ENCODE measurements around the gene LSAMP. TPM values are rescaled to one million over a fixed set of nuclear protein-coding genes. Genes with fewer than 3 reads are reported as not detected.

LSAMP gene
- total and polyA plus RNA-seq, 2 of the 13 experiments (the other 11 are each of a cell fraction or from before 2014, with no cell fraction given), result not detected

DNA sequence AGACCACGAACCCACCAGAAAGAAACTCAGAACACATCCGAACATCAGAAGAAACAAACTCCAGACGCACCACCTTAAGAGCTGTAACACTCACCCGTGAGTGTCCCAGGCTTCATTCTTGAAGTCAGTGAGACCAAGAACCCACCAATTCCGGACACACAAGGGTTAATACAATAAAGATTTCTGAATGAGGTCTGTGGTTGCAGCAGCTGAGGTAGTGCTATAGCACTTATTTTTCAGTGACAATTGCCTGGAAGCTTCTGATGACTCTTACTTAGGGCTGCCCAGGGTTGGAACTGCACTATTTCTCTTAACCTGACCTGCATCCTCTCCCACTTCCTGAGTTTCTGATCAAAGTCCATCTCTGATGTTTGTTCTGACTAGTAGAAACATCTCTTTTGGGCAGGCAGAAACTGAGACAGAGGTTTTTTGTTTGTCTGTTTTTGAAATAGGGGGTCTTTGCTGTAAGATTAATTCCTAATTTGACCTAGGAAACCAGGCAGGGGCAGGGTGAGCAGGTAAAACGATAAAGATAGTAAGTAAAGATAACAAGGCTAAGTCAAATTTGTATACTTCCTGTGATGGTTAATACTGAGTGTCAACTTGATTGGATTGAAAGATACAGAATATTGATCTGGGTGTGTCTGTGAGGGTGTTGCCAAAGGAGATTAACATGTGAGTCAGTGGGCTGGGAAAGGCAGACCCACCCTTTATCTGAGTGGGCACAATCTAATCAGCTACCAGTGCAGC lies 652.9 kb downstream of the LSAMP start (continued):
- TF ChIP-seq, protein P1, sequence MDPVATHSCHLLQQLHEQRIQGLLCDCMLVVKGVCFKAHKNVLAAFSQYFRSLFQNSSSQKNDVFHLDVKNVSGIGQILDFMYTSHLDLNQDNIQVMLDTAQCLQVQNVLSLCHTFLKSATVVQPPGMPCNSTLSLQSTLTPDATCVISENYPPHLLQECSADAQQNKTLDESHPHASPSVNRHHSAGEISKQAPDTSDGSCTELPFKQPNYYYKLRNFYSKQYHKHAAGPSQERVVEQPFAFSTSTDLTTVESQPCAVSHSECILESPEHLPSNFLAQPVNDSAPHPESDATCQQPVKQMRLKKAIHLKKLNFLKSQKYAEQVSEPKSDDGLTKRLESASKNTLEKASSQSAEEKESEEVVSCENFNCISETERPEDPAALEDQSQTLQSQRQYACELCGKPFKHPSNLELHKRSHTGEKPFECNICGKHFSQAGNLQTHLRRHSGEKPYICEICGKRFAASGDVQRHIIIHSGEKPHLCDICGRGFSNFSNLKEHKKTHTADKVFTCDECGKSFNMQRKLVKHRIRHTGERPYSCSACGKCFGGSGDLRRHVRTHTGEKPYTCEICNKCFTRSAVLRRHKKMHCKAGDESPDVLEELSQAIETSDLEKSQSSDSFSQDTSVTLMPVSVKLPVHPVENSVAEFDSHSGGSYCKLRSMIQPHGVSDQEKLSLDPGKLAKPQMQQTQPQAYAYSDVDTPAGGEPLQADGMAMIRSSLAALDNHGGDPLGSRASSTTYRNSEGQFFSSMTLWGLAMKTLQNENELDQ (CRISPR knock-in tag; IDR thresholded peaks at IDR 0.05; ENCODE audit: borderline replicate concordance), result no peak
- TF ChIP-seq SMC3 (IDR thresholded peaks at IDR 0.05; ENCODE audit: low read length) (no peak), ATF7 (IDR thresholded peaks at IDR 0.05) (no peak), ATF7 (CRISPR knock-in tag; IDR thresholded peaks at IDR 0.05) (no peak; the same call in 1 of the 2 replicates), TSC22D2 (CRISPR knock-in tag; IDR thresholded peaks at IDR 0.05; ENCODE audit: borderline replicate concordance) (no peak), ZSCAN30 (CRISPR knock-in tag; IDR thresholded peaks at IDR 0.05) (no peak), ZNF674 (CRISPR knock-in tag; IDR thresholded peaks at IDR 0.05; ENCODE audit: low read depth) (no peak), SRSF9 (IDR thresholded peaks at IDR 0.05; ENCODE audit: borderline replicate concordance, insufficient read depth, low read depth, low read length, poor library complexity, severe bottlenecking) (no peak), ASH2L (IDR thresholded peaks at IDR 0.05; ENCODE audit: insufficient read length, low read depth, low read length) (peak; percentile 77), ZNF747 (CRISPR knock-in tag; IDR thresholded peaks at IDR 0.05; ENCODE audit: borderline replicate concordance) (no peak), ZNF879 (CRISPR knock-in tag; IDR thresholded peaks at IDR 0.05) (no peak), ZNF446 (CRISPR knock-in tag; IDR thresholded peaks at IDR 0.05) (no peak), ZBTB3 (CRISPR knock-in tag; IDR thresholded peaks at IDR 0.05; ENCODE audit: borderline replicate concordance, low read depth) (0 out of 2 replicates have a peak, but pooled peaks have one; percentile 32), NR2C2 (CRISPR knock-in tag; IDR thresholded peaks at IDR 0.05; ENCODE audit: borderline replicate concordance) (0 out of 2 replicates have a peak, but pooled peaks have one; percentile 56), ZNF317 (CRISPR knock-in tag; IDR thresholded peaks at IDR 0.05) (no peak), ZNF256 (CRISPR knock-in tag; conservative IDR thresholded peaks at IDR 0.05) (no peak)
- TF ChIP-seq, protein P2, sequence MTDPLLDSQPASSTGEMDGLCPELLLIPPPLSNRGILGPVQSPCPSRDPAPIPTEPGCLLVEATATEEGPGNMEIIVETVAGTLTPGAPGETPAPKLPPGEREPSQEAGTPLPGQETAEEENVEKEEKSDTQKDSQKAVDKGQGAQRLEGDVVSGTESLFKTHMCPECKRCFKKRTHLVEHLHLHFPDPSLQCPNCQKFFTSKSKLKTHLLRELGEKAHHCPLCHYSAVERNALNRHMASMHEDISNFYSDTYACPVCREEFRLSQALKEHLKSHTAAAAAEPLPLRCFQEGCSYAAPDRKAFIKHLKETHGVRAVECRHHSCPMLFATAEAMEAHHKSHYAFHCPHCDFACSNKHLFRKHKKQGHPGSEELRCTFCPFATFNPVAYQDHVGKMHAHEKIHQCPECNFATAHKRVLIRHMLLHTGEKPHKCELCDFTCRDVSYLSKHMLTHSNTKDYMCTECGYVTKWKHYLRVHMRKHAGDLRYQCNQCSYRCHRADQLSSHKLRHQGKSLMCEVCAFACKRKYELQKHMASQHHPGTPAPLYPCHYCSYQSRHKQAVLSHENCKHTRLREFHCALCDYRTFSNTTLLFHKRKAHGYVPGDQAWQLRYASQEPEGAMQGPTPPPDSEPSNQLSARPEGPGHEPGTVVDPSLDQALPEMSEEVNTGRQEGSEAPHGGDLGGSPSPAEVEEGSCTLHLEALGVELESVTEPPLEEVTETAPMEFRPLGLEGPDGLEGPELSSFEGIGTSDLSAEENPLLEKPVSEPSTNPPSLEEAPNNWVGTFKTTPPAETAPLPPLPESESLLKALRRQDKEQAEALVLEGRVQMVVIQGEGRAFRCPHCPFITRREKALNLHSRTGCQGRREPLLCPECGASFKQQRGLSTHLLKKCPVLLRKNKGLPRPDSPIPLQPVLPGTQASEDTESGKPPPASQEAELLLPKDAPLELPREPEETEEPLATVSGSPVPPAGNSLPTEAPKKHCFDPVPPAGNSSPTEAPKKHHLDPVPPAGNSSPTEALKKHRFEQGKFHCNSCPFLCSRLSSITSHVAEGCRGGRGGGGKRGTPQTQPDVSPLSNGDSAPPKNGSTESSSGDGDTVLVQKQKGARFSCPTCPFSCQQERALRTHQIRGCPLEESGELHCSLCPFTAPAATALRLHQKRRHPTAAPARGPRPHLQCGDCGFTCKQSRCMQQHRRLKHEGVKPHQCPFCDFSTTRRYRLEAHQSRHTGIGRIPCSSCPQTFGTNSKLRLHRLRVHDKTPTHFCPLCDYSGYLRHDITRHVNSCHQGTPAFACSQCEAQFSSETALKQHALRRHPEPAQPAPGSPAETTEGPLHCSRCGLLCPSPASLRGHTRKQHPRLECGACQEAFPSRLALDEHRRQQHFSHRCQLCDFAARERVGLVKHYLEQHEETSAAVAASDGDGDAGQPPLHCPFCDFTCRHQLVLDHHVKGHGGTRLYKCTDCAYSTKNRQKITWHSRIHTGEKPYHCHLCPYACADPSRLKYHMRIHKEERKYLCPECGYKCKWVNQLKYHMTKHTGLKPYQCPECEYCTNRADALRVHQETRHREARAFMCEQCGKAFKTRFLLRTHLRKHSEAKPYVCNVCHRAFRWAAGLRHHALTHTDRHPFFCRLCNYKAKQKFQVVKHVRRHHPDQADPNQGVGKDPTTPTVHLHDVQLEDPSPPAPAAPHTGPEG (CRISPR knock-in tag; IDR thresholded peaks at IDR 0.05), result no peak
- TF ChIP-seq, protein P3, sequence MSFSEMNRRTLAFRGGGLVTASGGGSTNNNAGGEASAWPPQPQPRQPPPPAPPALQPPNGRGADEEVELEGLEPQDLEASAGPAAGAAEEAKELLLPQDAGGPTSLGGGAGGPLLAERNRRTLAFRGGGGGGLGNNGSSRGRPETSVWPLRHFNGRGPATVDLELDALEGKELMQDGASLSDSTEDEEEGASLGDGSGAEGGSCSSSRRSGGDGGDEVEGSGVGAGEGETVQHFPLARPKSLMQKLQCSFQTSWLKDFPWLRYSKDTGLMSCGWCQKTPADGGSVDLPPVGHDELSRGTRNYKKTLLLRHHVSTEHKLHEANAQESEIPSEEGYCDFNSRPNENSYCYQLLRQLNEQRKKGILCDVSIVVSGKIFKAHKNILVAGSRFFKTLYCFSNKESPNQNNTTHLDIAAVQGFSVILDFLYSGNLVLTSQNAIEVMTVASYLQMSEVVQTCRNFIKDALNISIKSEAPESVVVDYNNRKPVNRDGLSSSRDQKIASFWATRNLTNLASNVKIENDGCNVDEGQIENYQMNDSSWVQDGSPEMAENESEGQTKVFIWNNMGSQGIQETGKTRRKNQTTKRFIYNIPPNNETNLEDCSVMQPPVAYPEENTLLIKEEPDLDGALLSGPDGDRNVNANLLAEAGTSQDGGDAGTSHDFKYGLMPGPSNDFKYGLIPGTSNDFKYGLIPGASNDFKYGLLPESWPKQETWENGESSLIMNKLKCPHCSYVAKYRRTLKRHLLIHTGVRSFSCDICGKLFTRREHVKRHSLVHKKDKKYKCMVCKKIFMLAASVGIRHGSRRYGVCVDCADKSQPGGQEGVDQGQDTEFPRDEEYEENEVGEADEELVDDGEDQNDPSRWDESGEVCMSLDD (CRISPR knock-in tag; IDR thresholded peaks at IDR 0.05; ENCODE audit: borderline replicate concordance), result no peak

All from HepG2 (cell line).